GM15510 (cell line): Measurements from ENCODE around the gene HMCN2.

ENCODE experiments used
- POLR2A ChIP-seq: IDR thresholded peaks from 3 replicates; pipeline ENCODE4 v1.6.1; 2011; ENCODE audit warnings: borderline replicate concordance; ENCODE audit not compliant: insufficient read length; ENCODE audit errors: extremely low read depth

The HMCN2 gene

GRCh38 chr9:130246126-130246525, 19.4 kb upstream of the HMCN2 start:
- TF ChIP-seq POLR2A, result no peak

GRCh38 chr9:130254747-130255630, 10.6 kb upstream of the HMCN2 start:
- TF ChIP-seq POLR2A, result no peak

- no peak for TF ChIP-seq POLR2A
Measured at GRCh38 chr9:130255631-130256134, 9.9 kb upstream of the HMCN2 start.

GRCh38 chr9:130256644-130257043, 8.9 kb upstream of the HMCN2 start:
- no peak for TF ChIP-seq POLR2A

- TF ChIP-seq POLR2A, result no peak
Measured at GRCh38 chr9:130259044-130259443, 6.5 kb upstream of the HMCN2 start.

- no peak for TF ChIP-seq POLR2A
Measured at GRCh38 chr9:130260816-130261765, 4.5 kb upstream of the HMCN2 start.

GRCh38 chr9:130262061-130262745, 3.4 kb upstream of the HMCN2 start:
- TF ChIP-seq POLR2A, result no peak

- TF ChIP-seq POLR2A, result no peak
Measured at GRCh38 chr9:130262771-130263170, 2.8 kb upstream of the HMCN2 start.

GRCh38 chr9:130263601-130264413, 1.8 kb upstream of the HMCN2 start:
- no peak for TF ChIP-seq POLR2A

GRCh38 chr9:130264414-130265350, 878 bp upstream of the HMCN2 start:
- no peak for TF ChIP-seq POLR2A

- no peak for TF ChIP-seq POLR2A
Measured at GRCh38 chr9:130266236-130267098, 907 bp downstream of the HMCN2 start.

GRCh38 chr9:130267930-130268329, 2.4 kb downstream of the HMCN2 start:
- no peak for TF ChIP-seq POLR2A

GRCh38 chr9:130268521-130269211, 3.1 kb downstream of the HMCN2 start:
- TF ChIP-seq POLR2A, result no peak
